HepG2 (cell line): Measurements from ENCODE around the gene OSBPL5. TPM values are rescaled to one million over a fixed set of nuclear protein-coding genes. Genes with fewer than 3 reads are reported as not detected.

Experiments used
- ATAC-seq: fragments of 200-7000 bp; cut with Tn5 transposase; 3 replicates; pipeline ENCODE4 v1.9.1; 2020; ENCODE audit warnings: mild to moderate bottlenecking, moderate library complexity
- BruUV-seq: library from RNA; stranded (reverse); fragments of 400-500 nt; replicated peaks from 2 replicates; lab custom pipeline; 2021; lab: Mats Ljungman, UMichigan
- CTCF ChIA-PET: fragments of 300-600 bp; formaldehyde crosslinking; extraction: SDS; loops from one replicate; lab custom pipeline; 2021; ENCODE audit warnings: low total read pairs, inconsistent platforms, low intra/inter-chr PET ratio; lab: Yijun Ruan, JAX
- POLR2A ChIA-PET: fragments of 350-600 bp; sonication (Branson Sonifier 250); formaldehyde crosslinking; loops from one replicate; lab custom pipeline; 2020; ENCODE audit warnings: antibody characterized with exemption, inconsistent platforms; lab: Yijun Ruan, JAX
- DNase-seq: peaks from one replicate; pipeline ENCODE4 v3.0.0-alpha.2; 2015; ENCODE audit warnings: low spot score
- FAIRE-seq: peaks from 3 replicates; lab custom pipeline; 2011; peaks lifted over from hg19 to GRCh38; lab: Jason Lieb, UNC
- H2AFZ ChIP-seq: one replicate; pipeline ENCODE4 v1.6.1; 2011; ENCODE audit warnings: low read length, inconsistent platforms
- H3K27ac ChIP-seq: fragments of 300-600 bp; 3 replicates; pipeline ENCODE4 v1.8.0; 2011; ENCODE audit warnings: mixed run types, mild to moderate bottlenecking, mixed read lengths, low read length, inconsistent platforms; ENCODE audit not compliant: insufficient read depth; ENCODE audit errors: extremely low read length
- H3K27me3 ChIP-seq, 2 experiments: fragments of 200-600 bp in 1 of 2; 2 replicates in 1 of 2; 3 replicates in 1 of 2; pipeline versions ENCODE4 v1.6.0 to v1.8.0; 2011; ENCODE audit warnings: low read length in 2 of 2, mild to moderate bottlenecking in 2 of 2, moderate library complexity in 2 of 2, inconsistent platforms in 1 of 2; ENCODE audit not compliant: insufficient read depth in 2 of 2, control insufficient read depth in 1 of 2
- H3K36me3 ChIP-seq, 2 experiments: fragments of 200-600 bp in 1 of 2; replicated peaks in 1 of 2; 2 replicates in 1 of 2; 3 replicates in 1 of 2; pipeline versions ENCODE4 v1.5.1 to v1.8.0; 2011; ENCODE audit warnings: low read length in 2 of 2, inconsistent platforms in 1 of 2; ENCODE audit not compliant: insufficient read depth in 2 of 2, control insufficient read depth in 1 of 2
- H3K4me1 ChIP-seq: 2 replicates; pipeline ENCODE4 v1.5.1; 2012; ENCODE audit warnings: low read length, inconsistent platforms; ENCODE audit not compliant: insufficient read depth
- H3K4me2 ChIP-seq: 2 replicates; pipeline ENCODE4 v1.6.0; 2011; ENCODE audit warnings: low read depth, low read length, inconsistent platforms
- H3K4me3 ChIP-seq, 3 experiments: fragments of 200-600 bp in 1 of 3; sonication (generic), shearing (Covaris generic) in 1 of 3; replicated peaks in 1 of 3; 2 replicates each; pipeline ENCODE4 v1.5.1; 2011 to 2016; ENCODE audit warnings: low read length in 3 of 3, inconsistent platforms in 2 of 3, low read depth in 2 of 3, mild to moderate bottlenecking in 2 of 3, control low read depth in 1 of 3, mixed read lengths in 1 of 3; ENCODE audit not compliant: insufficient read depth in 1 of 3
- H3K79me2 ChIP-seq: one replicate; pipeline ENCODE4 v1.6.1; 2011; ENCODE audit warnings: low read length, inconsistent platforms; ENCODE audit not compliant: insufficient read depth
- H3K9ac ChIP-seq: 2 replicates; pipeline ENCODE4 v1.6.0; 2011; ENCODE audit warnings: mild to moderate bottlenecking, low read depth, low read length, inconsistent platforms; ENCODE audit not compliant: insufficient read depth
- H3K9me3 ChIP-seq: 2 replicates; pipeline ENCODE4 v1.5.1; 2012; ENCODE audit warnings: mild to moderate bottlenecking, low read length
- H4K20me1 ChIP-seq: 2 replicates; pipeline ENCODE4 v1.6.0; 2011; ENCODE audit warnings: inconsistent platforms, mild to moderate bottlenecking, low read length, moderate library complexity; ENCODE audit not compliant: insufficient read depth
- EHMT2 ChIP-seq: fragments of 200-600 bp; sonication (generic); IDR thresholded peaks from 2 replicates; pipeline ENCODE4 v1.7.0; 2017; ENCODE audit warnings: antibody characterized with exemption, low read depth, low read length, borderline replicate concordance
- MXD1 ChIP-seq: sonication (generic); formaldehyde crosslinking; IDR thresholded peaks from 2 replicates; pipeline ENCODE4 v1.4.0; 2020; ENCODE audit warnings: mild to moderate bottlenecking, missing genetic modification reagents
- NCOA1 ChIP-seq: sonication (generic); formaldehyde crosslinking; IDR thresholded peaks from 2 replicates; pipeline ENCODE4 v1.9.0; 2021; ENCODE audit warnings: missing genetic modification reagents
- NCOA5 ChIP-seq: sonication (generic); formaldehyde crosslinking; IDR thresholded peaks from 2 replicates; pipeline ENCODE4 v1.4.0; 2020; ENCODE audit warnings: missing genetic modification reagents
- NCOR1 ChIP-seq: fragments of 200-600 bp; sonication (generic); IDR thresholded peaks from 2 replicates; pipeline ENCODE4 v1.7.0; 2017; ENCODE audit warnings: antibody characterized with exemption, low read length, borderline replicate concordance
- NFE2L1 ChIP-seq: sonication (generic); formaldehyde crosslinking; IDR thresholded peaks from 2 replicates; pipeline ENCODE4 v1.4.0; 2020; ENCODE audit warnings: missing genetic modification reagents, mild to moderate bottlenecking, borderline replicate concordance
- ZNF337 ChIP-seq: sonication (generic); formaldehyde crosslinking; IDR thresholded peaks from 2 replicates; pipeline ENCODE4 v1.5.1; 2020; ENCODE audit warnings: missing genetic modification reagents, low read depth, mild to moderate bottlenecking, borderline replicate concordance
- WGBS: methylation state at CpG from one replicate; pipeline ENCODE4 v1.1.6; 2017; ENCODE audit warnings: low lambda C conversion rate; 5-methylcytosine and 5-hydroxymethylcytosine counted together
- in situ Hi-C: cut with HindIII; loops from 2 replicates; pipeline ENCODE4 v1.10.0; 2017; ENCODE audit warnings: low pct_unique_long_range_greater_than_20kb; ENCODE audit not compliant: extremely low pct_ligation_motif_present
- intact Hi-C: fragments of 100-400 bp; cut with micrococcal nuclease; formaldehyde crosslinking; loops from one replicate; pipeline ENCODE4 v1.10.0; 2022; ENCODE audit not compliant: unreplicated experiment
- polyA plus RNA-seq, 8 experiments: library from polyadenylated mRNA; depleted of rRNA in 3 of 8; stranded (reverse) in 7 of 8; unstranded in 1 of 8; fragments of >200 nt; fragmentation: Illumina TruSeq in 4 of 8; extraction: Trizol in 4 of 8; gene quantifications; 2 replicates each; pipeline versions ENCODE4 v1.2.1 to v1.2.3, GENCODE V29; 2011 to 2016; ENCODE audit warnings: low read depth in 4 of 8, missing spikeins in 1 of 8, mixed read lengths in 1 of 8; ENCODE audit not compliant: insufficient read depth in 1 of 8
- total RNA-seq, 5 experiments: library from RNA; depleted of rRNA; stranded (reverse); fragments of >200 nt; fragmentation: Illumina TruSeq; extraction: Trizol; gene quantifications; 2 replicates each; pipeline ENCODE4 v1.2.3, GENCODE V29; 2016; ENCODE audit warnings: low read depth in 1 of 5

OSBPL5 gene
- total and polyA plus RNA-seq, 2 of the 13 experiments (the other 11 are each of a cell fraction or from before 2014, with no cell fraction given): not detected

- FAIRE-seq: no peak
- no peak overlapping the region for H3K4me2 ChIP-seq
- no peaks in the 10 kb centered on the region for H3K4me1 ChIP-seq
- ATAC-seq: no peak
- peaks cover 15 to 51% of the 10 kb centered on the region in 2 experiments for H3K27me3 ChIP-seq
- no peak overlapping the region for H3K4me3 ChIP-seq
- BruUV-seq: no TSS peak
- TF ChIP-seq NCOR1: no peak
- intact Hi-C loops (no loop called here), in situ Hi-C loops (no loop called here)
- no peaks in the 10 kb centered on the region for H3K79me2 ChIP-seq
- WGBS: 13% methylated on average over 9 of the region's 12 CpGs
- DNase-seq: no peak
- H3K27ac ChIP-seq: no peak overlapping the region
- CTCF ChIA-PET: no interaction called here
- no peaks in the 10 kb centered on the region for H4K20me1 ChIP-seq
- no peak overlapping the region for H2AFZ ChIP-seq
- peaks cover 17% of the 10 kb centered on the region for H3K9me3 ChIP-seq
- POLR2A ChIA-PET: no interaction called here
- no peak overlapping the region for H3K9ac ChIP-seq
- no peaks in the 10 kb centered on the region for H3K36me3 ChIP-seq
Observed at GRCh38 chr11:3171931-3172560, 6.9 kb upstream of the OSBPL5 start.

GRCh38 chr11:3170756-3171650 is 5.9 kb upstream of the OSBPL5 start:
- POLR2A ChIA-PET: no interaction called here
- ATAC-seq: no peak

More at GRCh38 chr11:3170756-3171650, 5.9 kb upstream of the OSBPL5 start:
- in situ Hi-C loops (no loop called here), intact Hi-C loops (no loop called here)
- H3K27me3 ChIP-seq: peaks cover 18 to 61% of the 10 kb centered on the region in 2 experiments
- CTCF ChIA-PET: no interaction called here
- H3K9ac ChIP-seq: no peak overlapping the region
- TF ChIP-seq NFE2L1: no peak
- TF ChIP-seq MXD1 (CRISPR knock-in tag): no peak
- TF ChIP-seq NCOA1 (CRISPR knock-in tag): no peak
- TF ChIP-seq NCOA5 (CRISPR knock-in tag): no peak
- TF ChIP-seq EHMT2: no peak
- TF ChIP-seq ZNF337: no peak
- no peaks in the 10 kb centered on the region for H3K4me1 ChIP-seq
- H3K36me3 ChIP-seq: no peaks in the 10 kb centered on the region
- no peak overlapping the region for H3K4me2 ChIP-seq
- no TSS peak for BruUV-seq
- H3K27ac ChIP-seq: no peak overlapping the region
- FAIRE-seq (no peak), DNase-seq (no peak)
- H3K79me2 ChIP-seq: no peaks in the 10 kb centered on the region
- no peak overlapping the region for H3K4me3 ChIP-seq
- no peaks in the 10 kb centered on the region for H4K20me1 ChIP-seq
- 13% methylated on average over 10 of the region's 24 CpGs for WGBS
- no peak overlapping the region for H2AFZ ChIP-seq
- H3K9me3 ChIP-seq: peaks cover 8% of the 10 kb centered on the region
